GM10266 (cell line): Measurements from ENCODE around the gene ATXN7L3.
"Not testable (repeated sequence)": the region's sequence is repeated elsewhere in the genome, so short reads cannot be mapped to it uniquely, and the experiment has no call there.

ENCODE experiments used
- DNase-seq: peaks from one replicate; pipeline ENCODE4 v3.0.0; 2012; ENCODE audit errors: extremely low spot score
- CTCF ChIP-seq: IDR thresholded peaks from 2 replicates; pipeline ENCODE4 v1.5.1; 2012; ENCODE audit warnings: mild to moderate bottlenecking, low read depth; ENCODE audit not compliant: control insufficient read depth, insufficient read depth; ENCODE audit errors: missing control alignments

The ATXN7L3 gene

GRCh38 chr17:44167181-44167861 lies 32.4 kb downstream of the ATXN7L3 start:
- no peak for DNase-seq
- TF ChIP-seq CTCF = no peak

- DNase-seq = no peak
- TF ChIP-seq CTCF = no peak
These were observed 35.2 kb downstream of the ATXN7L3 start for GRCh38 chr17:44164476-44164875.

GRCh38 chr17:44159519-44160210 lies 40.0 kb downstream of the ATXN7L3 start:
- TF ChIP-seq CTCF = no peak
- no peak for DNase-seq

- DNase-seq = no peak
These were observed 44.2 kb downstream of the ATXN7L3 start for GRCh38 chr17:44155488-44155887.

GRCh38 chr17:44152875-44153274 lies 46.8 kb downstream of the ATXN7L3 start:
- no peak for TF ChIP-seq CTCF
- no peak for DNase-seq

More at GRCh38 chr17:44155488-44155887, 44.2 kb downstream of the ATXN7L3 start:
- no peak for TF ChIP-seq CTCF

GRCh38 chr17:44149750-44150329 lies 49.8 kb downstream of the ATXN7L3 start:
- TF ChIP-seq CTCF = no peak
- DNase-seq = no peak

GRCh38 chr17:44149066-44149465 lies 50.6 kb downstream of the ATXN7L3 start:
- not testable (repeated sequence) for DNase-seq
